HEK293 (cell line): ENCODE data around the gene SOX12.
A peak's percentile ranks its signal among the peaks of the same experiment; 100 is the strongest.

Source experiments
- CTCF ChIA-PET: fragments of 350-600 bp; formaldehyde crosslinking; extraction: SDS; loops from one replicate; lab custom pipeline; 2021; ENCODE audit warnings: antibody characterized with exemption; lab: Yijun Ruan, JAX
- POLR2A ChIA-PET: fragments of 300-600 bp; formaldehyde crosslinking; extraction: SDS; loops from one replicate; lab custom pipeline; 2020; ENCODE audit warnings: antibody characterized with exemption, inconsistent platforms; lab: Yijun Ruan, JAX
- H3K27ac ChIP-seq: fragments of 200-500 bp; sonication (Bioruptor generic); 2 replicates; pipeline ENCODE4 v1.5.1; 2014; ENCODE audit warnings: low read depth, low read length, control low read depth, inconsistent platforms; ENCODE audit errors: extremely low read depth
- H3K36me3 ChIP-seq, 2 experiments: fragments of 200-500 bp in 1 of 2; sonication (Bioruptor generic) in 1 of 2; 1 replicate in 1 of 2; 2 replicates in 1 of 2; pipeline ENCODE4 v1.5.1; 2014 to 2017; ENCODE audit warnings: inconsistent platforms in 2 of 2, low read length in 2 of 2; ENCODE audit not compliant: control insufficient read depth in 2 of 2, insufficient read depth in 1 of 2
- H3K4me1 ChIP-seq: fragments of 200-500 bp; sonication (Bioruptor generic); 2 replicates; pipeline ENCODE4 v1.5.1; 2014; ENCODE audit warnings: mild to moderate bottlenecking, low read length, inconsistent platforms; ENCODE audit not compliant: control insufficient read depth, insufficient read depth
- H3K4me3 ChIP-seq: 2 replicates; pipeline ENCODE4 v1.5.1; 2011; ENCODE audit warnings: low read depth, mild to moderate bottlenecking, control low read depth, low read length, moderate library complexity
- H3K9me3 ChIP-seq: fragments of 200-500 bp; sonication (Bioruptor generic); 2 replicates; pipeline ENCODE4 v1.5.1; 2014; ENCODE audit warnings: low read depth, low read length, inconsistent platforms; ENCODE audit not compliant: control insufficient read depth, insufficient read depth
- EGR2 ChIP-seq: fragments of 450-650 bp; formaldehyde crosslinking; IDR thresholded peaks from 2 replicates; pipeline ENCODE4 v1.5.1; 2016; ENCODE audit warnings: low read depth, missing biosample characterization, missing genetic modification characterization
- GFI1B ChIP-seq: fragments of 450-650 bp; formaldehyde crosslinking; IDR thresholded peaks from 2 replicates; pipeline ENCODE4 v1.5.1; 2016; ENCODE audit warnings: missing biosample characterization, missing genetic modification characterization
- IKZF3 ChIP-seq: fragments of 450-650 bp; IDR thresholded peaks from 2 replicates; pipeline ENCODE4 v1.5.0; 2018; ENCODE audit warnings: missing biosample characterization, mild to moderate bottlenecking, missing genetic modification characterization, moderate library complexity
- KLF1 ChIP-seq: fragments of 450-650 bp; formaldehyde crosslinking; IDR thresholded peaks from 2 replicates; pipeline ENCODE4 v1.5.1; 2016; ENCODE audit warnings: missing biosample characterization, missing genetic modification characterization
- KLF8 ChIP-seq: fragments of 450-650 bp; formaldehyde crosslinking; IDR thresholded peaks from 2 replicates; pipeline ENCODE4 v1.5.1; 2016; ENCODE audit warnings: missing biosample characterization, missing genetic modification characterization
- KLF9 ChIP-seq: fragments of 450-650 bp; formaldehyde crosslinking; IDR thresholded peaks from 2 replicates; pipeline ENCODE4 v1.5.1; 2016; ENCODE audit warnings: missing biosample characterization, missing genetic modification characterization, low read depth
- OSR2 ChIP-seq: fragments of 450-650 bp; formaldehyde crosslinking; IDR thresholded peaks from 2 replicates; pipeline ENCODE4 v1.5.1; 2016; ENCODE audit warnings: missing biosample characterization, missing genetic modification characterization
- PRDM1 ChIP-seq: fragments of 450-650 bp; formaldehyde crosslinking; IDR thresholded peaks from 2 replicates; pipeline ENCODE4; 2016; ENCODE audit warnings: missing biosample characterization, missing genetic modification characterization
- SP3 ChIP-seq: fragments of 450-650 bp; formaldehyde crosslinking; IDR thresholded peaks from 2 replicates; pipeline ENCODE4 v1.5.1; 2016; ENCODE audit warnings: missing biosample characterization, missing genetic modification characterization
- TRIM28 ChIP-seq: IDR thresholded peaks from 2 replicates; pipeline ENCODE4 v1.6.1; 2011; ENCODE audit warnings: low read length, control low read depth, borderline replicate concordance
- ZBTB26 ChIP-seq: fragments of 450-650 bp; formaldehyde crosslinking; optimal IDR thresholded peaks from 2 replicates; pipeline ENCODE3; 2016; ENCODE audit warnings: missing biosample characterization, mild to moderate bottlenecking, missing genetic modification characterization
- ZBTB48 ChIP-seq: fragments of 450-650 bp; formaldehyde crosslinking; IDR thresholded peaks from 2 replicates; pipeline ENCODE4 v1.5.1; 2016; ENCODE audit warnings: missing biosample characterization, missing genetic modification characterization
- ZBTB49 ChIP-seq: fragments of 450-650 bp; formaldehyde crosslinking; IDR thresholded peaks from 2 replicates; pipeline ENCODE4 v1.5.1; 2016; ENCODE audit warnings: missing biosample characterization, missing genetic modification characterization, low read depth
- ZFHX2 ChIP-seq: fragments of 450-650 bp; formaldehyde crosslinking; conservative IDR thresholded peaks from 2 replicates; pipeline ENCODE4 v1.5.1; 2016; ENCODE audit warnings: missing biosample characterization, missing genetic modification characterization
- ZNF18 ChIP-seq: fragments of 450-650 bp; formaldehyde crosslinking; IDR thresholded peaks from 2 replicates; pipeline ENCODE4 v1.5.1; 2016; ENCODE audit warnings: missing biosample characterization, missing genetic modification characterization
- ZNF214 ChIP-seq: fragments of 450-650 bp; formaldehyde crosslinking; IDR thresholded peaks from 2 replicates; pipeline ENCODE4 v1.5.1; 2017; ENCODE audit warnings: missing biosample characterization, mild to moderate bottlenecking, missing genetic modification characterization, borderline replicate concordance
- ZNF335 ChIP-seq: fragments of 450-650 bp; formaldehyde crosslinking; conservative IDR thresholded peaks from 2 replicates; pipeline ENCODE4 v1.5.1; 2016; ENCODE audit warnings: missing biosample characterization, missing genetic modification characterization
- ZNF354C ChIP-seq: fragments of 450-650 bp; formaldehyde crosslinking; IDR thresholded peaks from 2 replicates; pipeline ENCODE4 v1.5.1; 2016; ENCODE audit warnings: missing biosample characterization, missing genetic modification characterization, low read depth, borderline replicate concordance
- ZNF488 ChIP-seq: fragments of 450-650 bp; formaldehyde crosslinking; IDR thresholded peaks from 2 replicates; pipeline ENCODE4 v1.5.1; 2016; ENCODE audit warnings: missing biosample characterization, missing genetic modification characterization
- ZNF555 ChIP-seq: fragments of 450-650 bp; formaldehyde crosslinking; conservative IDR thresholded peaks from 2 replicates; pipeline ENCODE4 v1.5.1; 2017; ENCODE audit warnings: missing biosample characterization, mild to moderate bottlenecking, missing genetic modification characterization, inconsistent platforms
- ZNF558 ChIP-seq: fragments of 450-650 bp; formaldehyde crosslinking; IDR thresholded peaks from 2 replicates; pipeline ENCODE4 v1.5.1; 2016; ENCODE audit warnings: missing biosample characterization, missing genetic modification characterization
- ZNF629 ChIP-seq: fragments of 450-650 bp; formaldehyde crosslinking; IDR thresholded peaks from 2 replicates; pipeline ENCODE4 v1.5.1; 2017; ENCODE audit warnings: missing biosample characterization, missing genetic modification characterization
- ZNF639 ChIP-seq: fragments of 450-650 bp; formaldehyde crosslinking; IDR thresholded peaks from 2 replicates; pipeline ENCODE4 v1.5.1; 2016; ENCODE audit warnings: missing biosample characterization, missing genetic modification characterization
- ZNF677 ChIP-seq: fragments of 450-650 bp; IDR thresholded peaks from 2 replicates; pipeline ENCODE4 v1.5.0; 2018; ENCODE audit warnings: missing biosample characterization, mild to moderate bottlenecking, missing genetic modification characterization, moderate library complexity
- ZNF76 ChIP-seq: fragments of 450-650 bp; formaldehyde crosslinking; IDR thresholded peaks from 2 replicates; pipeline ENCODE4; 2016; ENCODE audit warnings: low read depth, missing biosample characterization, missing genetic modification characterization, borderline replicate concordance
- ZSCAN30 ChIP-seq: fragments of 450-650 bp; IDR thresholded peaks from 2 replicates; pipeline ENCODE4 v1.5.1; 2018; ENCODE audit warnings: missing biosample characterization, mild to moderate bottlenecking, missing genetic modification characterization, moderate library complexity

SOX12 gene

GRCh38 chr20:289693-290083, 35.7 kb upstream of the SOX12 start:
- ChIA-PET POLR2A (interaction anchor here (1.0 kb wide), 1 partner anchor 11 kb away, joined by 7 read pairs; no protein-coding TSS in a partner anchor), CTCF (interaction anchor here (0.7 kb wide), 2 partner anchors 38 to 41 kb away, joined by 3 to 4 read pairs; no protein-coding TSS in a partner anchor)
- Histone ChIP-seq H3K4me3 (peak overlapping the region; percentile 57), H3K4me1 (peaks cover 10% of the 10 kb centered on the region), H3K9me3 (no peaks in the 10 kb centered on the region), H3K27ac (peak overlapping the region; percentile 68), H3K36me3 (peaks cover 0 to 3% of the 10 kb centered on the region in 2 experiments; a peak in 2 of 3 replicates)
- TF ChIP-seq ZSCAN30 (no peak), TRIM28 (no peak)

- ChIA-PET POLR2A (interaction anchor here (1.0 kb wide), 1 partner anchor 11 kb away, joined by 7 read pairs; no protein-coding TSS in a partner anchor), CTCF (interaction anchor here (0.7 kb wide), 1 partner anchor 40 kb away, joined by 3 read pairs; no protein-coding TSS in a partner anchor)
- H3K27ac ChIP-seq: peak within 1 kb of the TSS; percentile 68
- H3K4me3 ChIP-seq: peak within 1 kb of the TSS; percentile 57
- peaks cover 10% of the 10 kb centered on the region for H3K4me1 ChIP-seq
- H3K9me3 ChIP-seq: no peaks in the 10 kb centered on the region
- H3K36me3 ChIP-seq: peaks cover 0 to 3% of the 10 kb centered on the region in 2 experiments; a peak in 2 of 3 replicates
- TF ChIP-seq ZNF488 (tag by site-specific recombination): no peak
- TF ChIP-seq ZNF354C (tag by site-specific recombination): no peak
- TF ChIP-seq GFI1B (tag by site-specific recombination): no peak
- peak; percentile 79 for TF ChIP-seq KLF9
- TF ChIP-seq ZNF18 (tag by site-specific recombination): no peak
- TF ChIP-seq ZFHX2: peak; percentile 70
- TF ChIP-seq KLF1 (tag by site-specific recombination): peak; percentile 44; the same call in 1 of the 2 replicates
- TF ChIP-seq ZNF677 (tag by site-specific recombination): no peak
- no peak for TF ChIP-seq ZNF639 (tag by site-specific recombination)
- TF ChIP-seq EGR2: peak; percentile 63
- TF ChIP-seq ZNF555: no peak
- TF ChIP-seq KLF8 (tag by site-specific recombination): no peak
- TF ChIP-seq IKZF3 (tag by site-specific recombination): peak; percentile 34; the same call in 1 of the 2 replicates
- no peak for TF ChIP-seq ZNF558 (tag by site-specific recombination)
- no peak for TF ChIP-seq ZNF214 (tag by site-specific recombination)
- TF ChIP-seq ZBTB26 (tag by site-specific recombination): peak; percentile 14
- 0 out of 2 replicates have a peak, but pooled peaks have one; percentile 35 for TF ChIP-seq ZSCAN30
- no peak for TF ChIP-seq ZNF629 (tag by site-specific recombination)
- TF ChIP-seq ZNF76 (tag by site-specific recombination): peak; percentile 18; the same call in 1 of the 2 replicates
- no peak for TF ChIP-seq ZBTB49
- 0 out of 2 replicates have a peak, but pooled peaks have one; percentile 18 for TF ChIP-seq ZBTB48 (tag by site-specific recombination)
- no peak for TF ChIP-seq PRDM1 (tag by site-specific recombination)
- TF ChIP-seq SP3 (tag by site-specific recombination): peak; percentile 74
- no peak for TF ChIP-seq OSR2 (tag by site-specific recombination)
- peak; percentile 81 for TF ChIP-seq ZNF335 (tag by site-specific recombination)
These were observed 35.1 kb upstream of the SOX12 start, which contains the start of gene C20orf96 for GRCh38 chr20:290084-290831. C20orf96 (minus strand) TSS chr20:290750; CDS start chr20:290610, 140 bp downstream.
